Measurements from ENCODE around the gene KCNE3. TPM values are rescaled to one million over a fixed set of nuclear protein-coding genes. Genes with fewer than 3 reads are reported as not detected.

The KCNE3 gene
- total RNA-seq, 1 donor from 2014 or later, result 20.9 TPM

- no peak overlapping the region for H3K27ac ChIP-seq
- no peak for TF ChIP-seq CTCF (IDR thresholded peaks at IDR 0.05)
- no peaks in the 10 kb centered on the region for H3K27me3 ChIP-seq
- no peak overlapping the region for H3K4me3 ChIP-seq
- H3K9me3 ChIP-seq, result no peaks in the 10 kb centered on the region
- DNase-seq, result no peak
- peak; percentile 43 for ATAC-seq
- H3K4me1 ChIP-seq, result no peaks in the 10 kb centered on the region
- no peaks in the 10 kb centered on the region for H3K36me3 ChIP-seq
- intact Hi-C loops (cut with DNase I), result no loop called here
Measured at GRCh38 chr11:74476536-74476935, 9.2 kb upstream of the KCNE3 start.

- ATAC-seq (no peak), DNase-seq (no peak)
- Histone ChIP-seq H3K36me3 (no peaks in the 10 kb centered on the region), H3K27ac (no peak overlapping the region), H3K27me3 (no peaks in the 10 kb centered on the region), H3K4me1 (no peaks in the 10 kb centered on the region), H3K9me3 (no peaks in the 10 kb centered on the region), H3K4me3 (no peak overlapping the region)
- TF ChIP-seq CTCF (IDR thresholded peaks at IDR 0.05), result no peak
- intact Hi-C loops (cut with DNase I), result no loop called here
Measured at GRCh38 chr11:74474316-74474715, 7.0 kb upstream of the KCNE3 start.

- H3K27ac ChIP-seq, result no peak overlapping the region
- no peak overlapping the region for H3K4me3 ChIP-seq
- DNase-seq, result no peak
- no peak for TF ChIP-seq CTCF (IDR thresholded peaks at IDR 0.05)
- ATAC-seq, result peak; percentile 85
- intact Hi-C loops (cut with DNase I), result no loop called here
- H3K4me1 ChIP-seq, result no peaks in the 10 kb centered on the region
- H3K9me3 ChIP-seq, result no peaks in the 10 kb centered on the region
- H3K27me3 ChIP-seq, result no peaks in the 10 kb centered on the region
- H3K36me3 ChIP-seq, result no peaks in the 10 kb centered on the region
Measured at GRCh38 chr11:74473382-74474173, 6.2 kb upstream of the KCNE3 start.

- TF ChIP-seq CTCF (IDR thresholded peaks at IDR 0.05), result no peak
- Histone ChIP-seq H3K36me3 (no peaks in the 10 kb centered on the region), H3K4me3 (no peak overlapping the region), H3K4me1 (peaks cover 11% of the 10 kb centered on the region), H3K27ac (no peak overlapping the region), H3K9me3 (no peaks in the 10 kb centered on the region), H3K27me3 (no peaks in the 10 kb centered on the region)
- ATAC-seq (no peak), DNase-seq (no peak)
- intact Hi-C loops (cut with DNase I), result no loop called here
Measured at GRCh38 chr11:74471668-74472429, 4.5 kb upstream of the KCNE3 start.

- Histone ChIP-seq H3K4me1 (peaks cover 18% of the 10 kb centered on the region), H3K27me3 (no peaks in the 10 kb centered on the region), H3K36me3 (no peaks in the 10 kb centered on the region), H3K27ac (no peak overlapping the region), H3K4me3 (no peak overlapping the region), H3K9me3 (no peaks in the 10 kb centered on the region)
- intact Hi-C loops (cut with DNase I), result no loop called here
- no peak for TF ChIP-seq CTCF (IDR thresholded peaks at IDR 0.05)
- no peak for ATAC-seq
- DNase-seq, result no peak
Measured at GRCh38 chr11:74471037-74471436, 3.7 kb upstream of the KCNE3 start.

Measured in upper lobe of right lung (tissue), 1 donor.